ENCODE results near the gene IL1RAPL2.
A peak's percentile ranks its signal among the peaks of the same experiment; 100 is the strongest.

IL1RAPL2 gene

DNA sequence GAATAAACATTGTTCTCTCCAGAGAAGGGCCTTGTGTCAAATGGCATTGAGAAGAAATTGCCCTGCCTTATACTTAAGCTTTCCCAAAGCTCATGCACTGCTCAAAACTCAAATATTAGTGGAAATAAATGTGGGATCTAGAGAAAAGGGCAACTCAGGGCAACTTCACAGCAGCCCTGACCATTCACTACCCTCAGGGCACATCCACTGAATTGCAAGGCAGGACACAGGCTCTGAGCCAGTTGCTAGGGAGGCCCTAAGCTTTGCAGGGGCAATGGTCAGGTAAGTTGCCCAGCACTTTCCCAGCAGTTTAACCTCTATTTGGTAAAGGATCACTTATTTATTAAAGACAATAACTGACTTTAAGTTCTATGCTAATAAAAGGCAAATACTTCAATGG lies 909.8 kb downstream of the IL1RAPL2 start:
- no peak for DNase-seq

GRCh38 chrX:105477351-105477750 lies 911.4 kb downstream of the IL1RAPL2 start:
- DNase-seq: no peak

DNA sequence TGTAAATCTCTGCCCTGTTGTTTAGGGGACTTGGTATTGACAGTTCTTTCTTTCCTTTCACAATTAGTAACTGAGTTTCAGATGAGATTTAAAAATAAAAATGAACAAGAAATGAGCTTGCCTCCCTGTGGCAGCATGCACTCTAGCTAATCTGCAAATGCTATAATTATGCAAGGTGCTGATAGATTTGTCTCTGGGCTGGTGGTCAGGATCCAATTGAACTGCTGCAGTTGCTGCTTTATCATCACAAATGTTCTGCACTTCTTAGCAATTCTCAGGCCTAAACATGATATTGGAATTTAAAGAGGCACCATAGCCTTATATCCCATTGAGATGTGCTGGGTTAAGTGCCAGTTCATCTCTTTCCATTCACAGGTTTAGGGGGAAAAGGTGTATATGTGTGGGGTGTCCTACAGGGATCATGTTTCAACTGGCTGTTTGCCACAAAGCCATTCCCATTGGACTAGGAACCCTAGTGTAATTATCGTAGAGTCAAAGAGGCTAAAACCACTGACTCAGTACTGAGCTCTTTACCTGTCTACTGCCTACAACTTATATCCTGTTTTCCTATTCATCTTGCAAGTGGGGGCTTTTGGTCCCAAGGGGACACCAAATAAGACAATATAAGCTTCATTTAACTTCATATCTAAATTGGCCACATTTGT lies 914.8 kb downstream of the IL1RAPL2 start:
- no peak for DNase-seq

DNA sequence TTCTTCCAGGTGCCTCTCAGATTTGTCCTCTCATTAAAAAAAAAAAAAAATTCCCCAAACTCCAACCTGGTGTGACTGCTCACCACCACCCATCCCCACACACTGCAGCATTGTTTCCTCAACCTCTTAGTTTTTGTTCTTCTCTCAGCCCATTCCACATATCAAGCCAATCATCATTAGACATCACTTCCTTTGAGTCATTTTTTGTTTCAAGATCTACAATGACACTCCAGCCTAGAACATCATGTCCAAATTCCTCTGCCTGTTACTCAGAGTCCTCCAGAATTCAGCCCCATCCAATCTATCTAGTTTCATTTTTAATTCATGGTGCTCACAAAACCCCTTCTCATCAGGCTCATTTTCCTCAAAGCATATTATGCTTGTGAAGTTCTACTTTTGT lies 917.0 kb downstream of the IL1RAPL2 start:
- no peak for DNase-seq

DNA sequence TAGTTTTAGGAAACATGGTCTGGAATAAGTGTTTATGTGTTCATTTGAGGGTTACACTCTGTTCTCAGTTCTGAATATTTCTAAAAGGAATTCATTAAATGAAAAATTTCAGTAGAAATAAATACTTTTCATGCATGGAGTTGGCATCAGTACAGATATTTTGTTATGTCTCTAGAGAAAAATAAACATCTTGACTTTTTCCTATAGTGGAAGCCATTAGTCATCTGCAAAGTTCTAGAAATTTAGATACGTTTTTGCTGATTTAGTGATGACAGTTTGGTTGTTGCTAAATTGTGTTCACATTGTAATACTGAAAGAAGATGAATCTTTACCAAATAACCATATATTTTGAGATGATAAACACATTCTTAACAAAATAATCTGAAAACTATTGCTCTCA lies 922.7 kb downstream of the IL1RAPL2 start:
- DNase-seq: no peak

DNA sequence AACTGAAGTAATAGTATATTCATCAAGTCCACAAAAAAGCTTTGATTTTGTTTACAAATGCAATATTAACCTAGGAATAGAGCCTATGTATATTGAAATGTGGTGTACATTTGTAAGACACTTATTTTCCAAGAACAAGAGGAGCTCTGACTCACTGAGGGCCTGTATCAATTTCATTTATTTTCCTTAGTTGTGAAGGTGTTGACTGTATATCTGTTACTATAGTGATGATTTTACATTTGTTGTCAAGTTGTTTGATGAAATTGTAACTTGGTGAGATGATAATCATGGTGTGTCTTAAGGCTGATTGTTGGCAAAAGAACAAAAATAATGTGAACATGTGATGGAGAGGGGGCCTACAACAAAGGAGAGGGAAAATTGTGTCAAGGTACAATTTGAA lies 929.4 kb downstream of the IL1RAPL2 start:
- no peak for DNase-seq

GRCh38 chrX:105502336-105502735 lies 936.3 kb downstream of the IL1RAPL2 start:
- DNase-seq: no peak

DNA sequence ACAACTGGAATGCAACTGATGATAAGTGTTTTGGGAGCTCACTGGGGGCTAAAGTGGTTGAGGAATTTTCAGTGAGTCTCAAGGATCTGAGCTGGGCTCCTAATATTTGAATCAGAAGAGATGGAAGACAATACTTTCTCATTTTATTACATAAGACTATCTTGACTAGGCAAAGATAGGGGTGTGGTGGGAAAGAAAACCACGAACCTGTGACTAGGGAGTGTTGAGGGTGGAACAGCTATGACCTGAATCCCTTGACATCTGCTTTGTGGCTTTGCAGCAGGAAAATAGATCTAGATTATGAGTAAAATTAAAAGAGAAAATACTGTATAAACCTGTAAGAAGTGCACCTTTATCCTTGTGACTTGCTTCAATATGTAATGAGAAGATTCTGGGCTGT lies 949.6 kb downstream of the IL1RAPL2 start:
- no peak for DNase-seq

DNA sequence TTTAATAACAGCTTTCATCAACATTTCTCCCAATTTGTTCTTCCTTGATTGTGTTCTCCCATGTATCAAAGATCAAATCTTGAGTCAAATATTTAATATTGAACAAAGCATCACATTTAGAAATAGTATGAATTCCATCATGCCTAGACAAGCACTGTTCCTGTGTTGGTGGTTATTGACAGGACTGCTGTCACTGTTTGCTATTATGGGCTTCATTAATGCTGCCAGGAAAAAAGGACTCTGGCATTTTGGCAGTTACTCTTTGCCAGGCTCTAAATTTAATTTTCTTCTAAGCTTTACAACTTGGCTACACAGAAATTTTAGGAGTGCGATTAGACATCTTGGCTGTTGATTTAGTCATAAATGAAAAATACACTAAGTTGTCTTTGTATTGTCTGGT lies 960.4 kb downstream of the IL1RAPL2 start:
- DNase-seq: no peak

DNA sequence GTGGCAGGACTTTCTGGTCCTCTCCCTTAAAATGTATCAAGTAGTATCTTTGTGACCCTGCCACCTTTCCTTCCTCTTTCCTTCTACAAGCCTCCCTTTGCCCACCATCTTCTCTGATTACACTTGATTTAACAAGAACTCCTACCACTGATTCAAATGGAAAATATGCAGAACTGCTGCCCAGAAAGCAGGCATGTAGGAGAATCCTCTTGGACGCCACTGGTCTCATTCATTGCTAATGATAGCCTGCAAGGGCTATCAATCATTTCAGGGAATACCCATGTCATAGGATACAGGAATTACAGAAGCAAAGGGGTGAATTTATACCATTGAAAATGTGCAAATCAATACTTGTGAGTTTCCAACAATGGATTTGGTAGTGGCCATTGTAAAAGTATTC lies 961.8 kb downstream of the IL1RAPL2 start:
- no peak for DNase-seq

DNA sequence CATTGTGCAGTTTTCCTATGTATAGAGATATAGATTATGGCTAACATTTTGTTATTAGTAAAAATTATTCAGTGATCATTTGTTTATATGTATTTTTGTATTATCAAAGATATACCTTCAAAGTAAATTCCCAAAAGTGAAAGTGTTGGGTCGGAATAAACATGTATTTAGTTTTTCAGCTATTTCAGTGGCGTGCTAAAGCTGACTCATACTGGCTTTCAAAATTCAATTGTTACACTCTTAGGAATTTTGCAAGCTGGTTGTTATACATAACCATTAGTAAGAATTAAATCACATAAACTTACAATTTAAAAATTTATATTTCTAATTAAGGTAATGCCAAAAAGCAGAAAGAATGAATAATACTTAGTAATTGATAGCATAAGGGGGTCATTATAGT lies 968.0 kb downstream of the IL1RAPL2 start:
- DNase-seq: no peak

GRCh38 chrX:105543283-105543682 lies 977.3 kb downstream of the IL1RAPL2 start:
- no peak for DNase-seq

- DNase-seq: no peak
Observed at GRCh38 chrX:105550043-105550663, 984.2 kb downstream of the IL1RAPL2 start.

DNA sequence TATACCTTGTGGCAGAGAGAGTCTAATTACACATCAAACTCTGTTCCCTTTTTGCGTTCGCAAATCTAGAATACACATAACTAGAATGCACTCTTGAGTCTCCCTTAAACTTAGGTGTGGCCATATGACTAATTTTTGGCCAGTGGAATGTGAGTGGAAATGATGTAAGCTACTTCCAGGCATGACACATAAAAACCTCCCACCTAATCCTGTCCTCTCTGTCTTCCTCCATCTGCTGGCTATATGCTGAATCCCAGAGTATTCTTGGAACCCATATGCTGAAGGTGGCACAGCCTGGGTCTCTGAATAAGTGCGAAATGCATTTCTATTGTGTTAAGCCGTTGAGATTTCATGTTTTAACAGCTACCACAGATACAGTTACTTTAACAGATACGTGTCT lies 986.4 kb downstream of the IL1RAPL2 start:
- DNase-seq: no peak

GRCh38 chrX:105553118-105553517 lies 987.1 kb downstream of the IL1RAPL2 start:
- DNase-seq: no peak

DNA sequence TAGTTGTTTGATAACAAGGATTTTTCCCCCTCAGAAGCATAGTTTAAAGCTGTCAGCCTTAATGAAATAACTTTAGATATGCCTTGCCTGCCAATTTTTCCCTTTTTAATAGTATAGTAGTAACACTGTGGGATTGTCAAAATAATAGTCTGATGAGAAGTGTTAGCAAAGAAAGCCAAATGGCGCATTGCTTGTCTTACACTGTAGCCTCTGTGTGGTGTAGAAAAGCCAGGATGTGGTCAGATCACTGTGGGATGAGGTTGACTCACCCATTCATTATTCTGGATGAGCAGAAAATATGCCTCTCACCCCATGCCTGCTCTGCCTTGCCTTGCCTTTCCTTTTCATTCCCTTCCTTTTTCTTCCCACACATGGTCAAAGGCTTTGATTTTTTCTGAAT lies 998.5 kb downstream of the IL1RAPL2 start:
- DNase-seq: no peak

DNA sequence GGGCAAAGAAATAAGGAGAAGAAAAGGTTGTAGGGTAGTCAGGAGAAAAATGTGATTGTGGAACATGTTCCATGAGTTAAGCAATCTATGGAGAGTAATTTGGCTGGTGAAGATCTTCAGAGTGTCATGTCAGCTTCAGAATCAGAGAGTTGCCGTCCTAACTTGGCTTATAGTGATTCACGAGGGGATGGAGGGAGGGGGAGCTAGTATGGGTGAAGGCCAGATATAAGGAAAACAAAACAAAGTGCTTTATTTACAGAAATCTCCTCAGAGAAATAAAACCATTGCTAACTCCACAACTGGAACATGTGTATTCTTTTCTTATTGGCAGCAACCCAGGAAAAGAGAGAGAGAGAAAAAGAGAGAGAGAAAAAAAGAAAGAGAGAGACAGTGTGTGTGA lies 999.9 kb downstream of the IL1RAPL2 start:
- DNase-seq: no peak

- DNase-seq: no peak
Observed at GRCh38 chrX:105567082-105567481, 1001.1 kb downstream of the IL1RAPL2 start.

DNA sequence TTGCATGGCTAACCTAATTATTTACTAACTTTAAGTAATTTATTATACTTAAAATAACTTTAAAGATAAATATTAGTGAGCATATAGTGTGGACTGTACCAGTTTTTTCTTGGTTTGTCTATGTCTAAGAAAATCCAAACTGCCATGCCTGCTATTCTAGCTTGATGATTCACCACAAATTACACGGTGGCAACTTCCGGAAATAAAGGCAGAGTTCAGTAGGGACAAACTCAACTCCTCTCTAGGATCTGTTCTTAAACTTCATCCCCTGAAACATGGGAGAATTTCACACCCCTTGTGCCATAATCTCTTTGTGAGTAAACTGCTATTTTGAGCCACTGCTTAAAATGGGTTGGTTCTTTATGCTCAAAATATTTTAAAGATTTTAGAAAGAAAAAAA lies 1042.7 kb downstream of the IL1RAPL2 start:
- no peak for DNase-seq

DNA sequence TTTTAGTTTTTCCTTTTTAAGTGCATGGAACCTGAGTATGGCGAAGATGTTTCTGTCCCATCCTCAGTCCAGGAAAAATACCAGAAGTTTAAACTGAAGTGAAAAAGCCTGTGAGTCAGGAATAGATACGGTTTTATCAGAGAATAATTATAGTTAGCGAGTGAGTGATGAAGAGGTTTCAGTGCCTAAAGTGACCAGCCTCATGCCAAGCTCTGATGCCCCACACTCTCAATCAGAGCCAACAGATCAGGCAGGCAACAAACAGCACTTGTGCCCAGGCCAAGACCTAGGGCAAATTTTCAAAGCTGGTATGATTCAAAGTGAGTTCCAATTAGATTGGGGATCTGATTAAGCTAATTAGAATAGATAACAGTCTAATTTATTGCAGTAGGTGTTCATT lies 1043.5 kb downstream of the IL1RAPL2 start:
- DNase-seq: no peak

- no peak for DNase-seq
Observed at GRCh38 chrX:105610411-105610810, 1044.4 kb downstream of the IL1RAPL2 start.

- DNase-seq: peak; percentile 72
Observed at GRCh38 chrX:105618393-105619101, 1052.5 kb downstream of the IL1RAPL2 start.

- no peak for DNase-seq
Observed at GRCh38 chrX:105634180-105634579, 1068.2 kb downstream of the IL1RAPL2 start.

DNA sequence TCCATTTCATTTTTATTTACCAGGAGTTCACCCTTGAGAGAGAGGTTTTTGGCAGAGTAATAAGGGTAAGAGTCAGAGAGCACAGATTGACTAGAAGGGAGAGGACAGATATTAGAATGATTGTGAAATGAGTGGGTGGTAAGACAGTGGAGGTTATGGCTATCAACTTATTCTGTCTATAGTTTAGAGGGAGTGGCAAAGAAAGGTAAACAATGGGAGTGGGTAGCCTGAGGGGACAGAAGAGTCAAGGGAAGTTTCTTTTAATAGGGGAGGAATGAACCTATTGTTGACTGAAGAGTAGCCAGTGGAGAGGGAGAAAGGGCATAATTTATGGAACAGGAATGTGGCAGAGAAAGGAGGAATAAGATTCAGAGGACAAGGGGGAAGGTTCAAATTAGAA lies 1069.8 kb downstream of the IL1RAPL2 start:
- no peak for DNase-seq

Measured in NCI-H526 treated with DMSO at 0.1 percent for 48 hours (cell line).